Memory B cell (primary cell): ENCODE results near the gene ADD3.

Experiments
- ATAC-seq: fragments of 150-1000 bp; cut with Tn5 transposase; 2 replicates; pipeline ENCODE4 v1.10.0; 2021; ENCODE audit warnings: low read depth, mild to moderate bottlenecking, moderate library complexity
- DNase-seq, 2 donors: peaks; one replicate each; pipeline ENCODE4 v3.0.0; 2022; ENCODE audit warnings: low spot score in 2 of 2
- H3K27ac Mint-ChIP-seq: one replicate; pipeline ENCODE4 v1.8.0; 2022; ENCODE audit warnings: mild to moderate bottlenecking, moderate library complexity, mixed read lengths
- H3K27me3 Mint-ChIP-seq: one replicate; pipeline ENCODE4 v1.8.0; 2022; ENCODE audit warnings: mixed read lengths
- H3K36me3 Mint-ChIP-seq: one replicate; pipeline ENCODE4 v1.8.0; 2022; ENCODE audit warnings: mild to moderate bottlenecking, mixed read lengths
- H3K4me1 Mint-ChIP-seq: one replicate; pipeline ENCODE4 v1.8.0; 2022; ENCODE audit warnings: mixed read lengths
- H3K4me3 Mint-ChIP-seq: one replicate; pipeline ENCODE4 v1.8.0; 2022; ENCODE audit warnings: mild to moderate bottlenecking, moderate library complexity, mixed read lengths
- H3K9me3 Mint-ChIP-seq: one replicate; pipeline ENCODE4 v1.8.0; 2022; ENCODE audit warnings: mixed read lengths

Gene ADD3

DNA sequence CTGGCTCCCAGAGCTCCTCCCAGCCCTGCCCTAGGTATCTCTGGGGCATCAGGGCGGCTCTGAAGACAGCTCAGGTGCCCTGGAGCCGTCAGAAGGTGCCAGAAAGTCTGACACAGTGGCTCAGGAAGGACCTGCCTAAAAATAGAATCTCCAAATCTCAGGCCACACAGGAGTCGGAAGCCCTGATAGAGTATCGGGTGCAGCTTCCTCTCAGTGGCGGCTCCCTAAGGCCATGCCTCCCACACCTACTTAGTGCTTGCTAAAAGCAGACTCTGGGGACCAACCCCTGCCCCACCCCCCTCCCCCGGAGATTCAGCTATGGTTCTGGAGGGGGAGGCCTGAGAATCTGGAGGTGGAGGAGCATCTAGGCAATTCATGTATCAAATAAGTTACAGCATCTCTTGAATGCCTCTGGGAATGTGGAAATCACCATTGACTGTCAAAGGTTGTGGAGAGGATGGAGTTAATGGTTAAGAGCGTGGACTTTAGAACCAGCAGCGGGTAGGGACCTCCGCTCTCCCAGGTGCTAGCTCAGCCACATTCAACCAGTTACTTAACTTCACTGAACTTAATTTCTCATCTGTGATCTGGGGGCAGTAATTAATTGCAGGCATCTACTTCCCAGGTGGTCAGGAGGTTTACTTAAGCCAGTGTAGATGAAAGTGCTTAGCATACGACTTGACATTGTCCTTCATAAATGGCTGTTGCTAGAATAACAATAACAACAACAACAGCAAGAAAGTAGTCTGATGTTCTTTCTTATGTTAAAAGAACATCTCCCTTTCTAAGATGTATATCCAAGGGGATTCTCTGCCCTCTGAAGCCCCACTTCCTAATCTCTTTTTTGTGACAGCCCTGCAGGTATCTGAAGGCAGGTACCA is 161.1 kb downstream of the ADD3 start:
- Mint-ChIP-seq H3K36me3 (no peaks in the 10 kb centered on the region), H3K9me3 (no peaks in the 10 kb centered on the region), H3K4me1 (peaks cover 12% of the 10 kb centered on the region), H3K27me3 (peaks cover 27% of the 10 kb centered on the region), H3K27ac (no peak overlapping the region), H3K4me3 (no peak overlapping the region)
- ATAC-seq (no peak), DNase-seq (no peak)

DNA sequence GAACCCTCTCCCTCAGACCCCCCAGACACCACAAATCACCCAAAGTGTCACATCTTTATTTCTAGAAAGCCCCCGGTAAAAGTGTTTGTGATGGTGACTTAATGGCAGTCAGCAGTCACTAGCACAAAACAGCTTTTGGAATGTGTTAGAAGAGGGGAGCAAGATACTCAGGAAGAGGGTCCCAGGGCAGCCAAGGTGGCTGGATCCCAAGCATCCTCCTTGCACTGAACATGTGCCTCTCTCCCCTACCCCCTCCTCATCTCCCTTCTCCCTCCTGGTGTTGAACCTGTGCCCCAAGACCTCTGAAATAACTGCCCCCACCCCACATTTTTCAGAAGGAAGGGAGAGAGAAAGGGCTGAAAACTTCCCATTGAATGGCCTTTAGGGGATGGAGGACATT is 161.8 kb downstream of the ADD3 start:
- H3K4me1 Mint-ChIP-seq, result peaks cover 12% of the 10 kb centered on the region
- H3K4me3 Mint-ChIP-seq, result no peak overlapping the region
- DNase-seq, result no peak
- peaks cover 27% of the 10 kb centered on the region for H3K27me3 Mint-ChIP-seq
- no peak for ATAC-seq
- no peaks in the 10 kb centered on the region for H3K36me3 Mint-ChIP-seq
- no peaks in the 10 kb centered on the region for H3K9me3 Mint-ChIP-seq
- no peak overlapping the region for H3K27ac Mint-ChIP-seq

DNA sequence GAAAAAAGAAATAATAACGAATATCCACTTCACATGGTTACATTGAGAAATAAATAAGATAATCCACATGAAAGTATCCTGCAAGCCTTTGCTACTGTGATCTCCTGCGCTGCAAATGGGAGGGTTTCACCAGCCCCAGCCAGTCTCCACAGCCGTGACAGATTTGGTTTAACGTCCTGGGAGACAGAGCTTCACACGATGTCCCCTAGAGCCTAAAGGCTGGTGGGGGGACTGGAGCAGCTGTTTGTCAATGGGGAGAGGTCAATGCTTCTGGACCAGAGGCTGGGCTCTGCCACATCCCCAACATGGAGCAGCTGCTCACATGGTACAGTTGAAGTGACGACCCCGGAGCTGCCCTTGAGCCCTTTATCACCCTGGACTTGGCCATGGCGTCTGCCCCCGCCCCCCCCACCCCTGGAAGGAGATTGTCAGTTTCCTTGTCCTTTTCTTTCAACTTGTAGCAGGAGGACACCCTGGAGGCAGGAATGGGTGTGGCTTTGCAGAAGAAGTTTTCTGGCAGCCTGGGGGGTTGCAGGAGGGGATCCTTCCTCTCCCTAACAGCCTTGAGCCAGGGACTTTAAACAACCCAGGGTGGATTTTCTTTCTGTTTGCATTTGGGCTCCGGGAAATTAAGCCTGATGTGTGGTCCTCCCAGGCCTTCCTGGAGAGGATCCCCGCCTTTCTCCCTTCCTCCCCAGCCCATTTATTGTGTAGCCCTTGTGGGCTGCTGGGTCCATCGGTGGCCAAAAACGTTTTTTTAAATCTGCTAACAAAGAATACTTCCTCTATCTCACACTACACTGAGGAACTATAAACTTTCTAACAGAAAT is 162.6 kb downstream of the ADD3 start:
- no peak overlapping the region for H3K27ac Mint-ChIP-seq
- H3K27me3 Mint-ChIP-seq, result peaks cover 32% of the 10 kb centered on the region
- no peaks in the 10 kb centered on the region for H3K36me3 Mint-ChIP-seq
- H3K4me1 Mint-ChIP-seq, result peaks cover 12% of the 10 kb centered on the region
- H3K4me3 Mint-ChIP-seq, result no peak overlapping the region
- DNase-seq (no peak), ATAC-seq (no peak)
- no peaks in the 10 kb centered on the region for H3K9me3 Mint-ChIP-seq

DNA sequence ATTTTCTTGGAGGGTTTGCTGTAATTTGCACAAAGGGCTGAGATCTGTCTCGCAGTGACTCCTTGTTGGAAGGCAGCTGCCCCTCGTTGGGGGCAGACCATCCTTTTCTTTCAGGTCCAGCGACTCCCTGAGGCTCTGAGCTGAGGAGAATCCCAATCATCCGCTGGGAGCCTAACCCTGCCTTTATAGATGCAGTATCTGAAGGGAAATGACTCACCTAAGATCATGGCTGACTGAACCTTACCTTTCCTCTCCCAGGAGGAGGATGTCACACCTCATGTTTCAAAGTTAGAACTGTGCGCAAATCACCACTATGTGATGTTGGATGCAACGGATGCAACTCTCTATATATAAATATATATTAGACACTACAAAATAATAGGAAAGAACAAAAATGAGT is 163.2 kb downstream of the ADD3 start:
- Mint-ChIP-seq H3K27me3 (peaks cover 30% of the 10 kb centered on the region), H3K27ac (no peak overlapping the region), H3K9me3 (no peaks in the 10 kb centered on the region), H3K4me1 (peaks cover 12% of the 10 kb centered on the region), H3K36me3 (no peaks in the 10 kb centered on the region), H3K4me3 (no peak overlapping the region)
- ATAC-seq (no peak), DNase-seq (no peak)

DNA sequence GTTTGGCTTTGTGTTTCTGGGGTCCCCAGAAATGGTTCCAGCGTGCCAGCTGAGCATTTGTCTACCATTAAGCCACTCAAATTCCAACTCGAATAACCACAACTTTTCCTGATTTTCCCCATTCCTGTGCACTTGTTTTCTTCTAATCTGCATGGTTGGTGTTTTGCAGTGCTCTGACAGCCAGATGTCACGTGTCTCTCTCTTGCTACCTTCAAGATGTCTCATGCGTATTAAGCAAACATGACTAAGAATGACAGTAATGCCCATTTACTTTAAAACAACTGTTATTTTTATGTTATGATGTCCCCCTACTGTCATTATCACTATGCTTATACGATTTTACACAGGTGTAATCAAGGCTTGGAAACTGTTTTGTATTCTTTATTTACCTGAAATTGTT is 164.4 kb downstream of the ADD3 start:
- no peaks in the 10 kb centered on the region for H3K9me3 Mint-ChIP-seq
- H3K27ac Mint-ChIP-seq, result no peak overlapping the region
- H3K27me3 Mint-ChIP-seq, result peaks cover 28% of the 10 kb centered on the region
- H3K36me3 Mint-ChIP-seq, result no peaks in the 10 kb centered on the region
- ATAC-seq (no peak), DNase-seq (no peak)
- H3K4me1 Mint-ChIP-seq, result peaks cover 15% of the 10 kb centered on the region
- H3K4me3 Mint-ChIP-seq, result no peak overlapping the region

DNA sequence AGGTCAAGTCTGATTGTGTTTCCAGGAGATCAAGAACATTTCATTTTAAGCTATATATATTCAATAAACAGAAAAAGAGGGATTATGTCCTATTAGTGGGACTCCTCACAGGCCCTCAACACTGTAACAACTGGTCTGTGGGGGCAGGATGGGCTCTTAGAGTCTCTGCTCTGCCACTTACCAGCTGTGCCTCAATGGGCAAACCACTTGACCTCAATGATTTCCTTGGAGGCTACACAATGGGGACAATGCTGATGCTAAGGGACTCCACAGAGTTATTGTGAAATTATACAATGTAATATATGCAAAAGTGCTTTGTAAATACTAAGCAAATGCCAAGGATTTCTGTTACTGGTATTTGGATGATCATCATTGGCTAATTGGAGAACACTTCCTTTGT is 166.4 kb downstream of the ADD3 start:
- no peak overlapping the region for H3K4me3 Mint-ChIP-seq
- no peak overlapping the region for H3K27ac Mint-ChIP-seq
- no peaks in the 10 kb centered on the region for H3K9me3 Mint-ChIP-seq
- H3K27me3 Mint-ChIP-seq, result peaks cover 31% of the 10 kb centered on the region
- peaks cover 1% of the 10 kb centered on the region for H3K36me3 Mint-ChIP-seq
- ATAC-seq (no peak), DNase-seq (no peak)
- H3K4me1 Mint-ChIP-seq, result peaks cover 6% of the 10 kb centered on the region

DNA sequence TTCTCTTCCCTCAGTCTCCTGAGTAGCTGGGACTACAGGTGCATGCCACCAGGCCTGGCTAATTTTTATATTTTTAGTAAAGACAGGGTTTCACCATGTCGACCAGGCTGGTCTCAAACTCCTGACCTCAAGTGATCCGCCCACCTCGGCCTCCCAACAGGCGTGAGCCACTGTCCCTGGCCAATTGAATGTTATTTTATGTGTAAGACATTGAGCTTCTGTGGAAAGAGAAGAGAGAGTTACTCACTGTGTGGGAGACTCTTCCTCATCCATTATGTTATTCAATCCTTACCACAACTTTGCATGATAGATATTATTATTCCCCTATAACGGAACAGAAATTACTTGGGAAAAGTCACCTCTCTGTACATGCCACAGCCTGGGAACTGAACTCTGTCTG is 167.0 kb downstream of the ADD3 start:
- Mint-ChIP-seq H3K36me3 (peaks cover 1% of the 10 kb centered on the region), H3K4me3 (no peak overlapping the region), H3K4me1 (peaks cover 5% of the 10 kb centered on the region), H3K27me3 (peaks cover 33% of the 10 kb centered on the region), H3K27ac (no peak overlapping the region), H3K9me3 (no peaks in the 10 kb centered on the region)
- DNase-seq (no peak), ATAC-seq (no peak)

DNA sequence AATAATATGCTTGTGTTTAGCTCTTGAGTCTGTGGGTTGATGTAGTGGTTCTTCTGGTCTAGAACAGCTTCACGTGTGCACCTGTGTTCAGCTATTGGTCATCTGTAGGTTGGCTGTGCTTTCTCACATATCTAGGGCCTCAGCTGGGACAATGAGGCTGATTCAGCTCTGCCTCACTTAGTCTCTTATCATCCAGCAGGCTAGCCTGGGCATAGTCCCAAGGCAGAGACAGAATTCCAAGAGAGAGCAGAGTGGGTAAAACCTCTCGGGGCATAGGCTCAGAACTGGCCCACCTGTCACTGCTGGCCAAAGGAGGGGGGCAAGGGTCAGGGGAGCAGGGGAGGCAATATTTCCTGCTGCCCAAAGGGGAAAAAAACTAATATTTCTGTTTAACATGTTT is 167.6 kb downstream of the ADD3 start:
- Mint-ChIP-seq H3K4me3 (no peak overlapping the region), H3K9me3 (no peaks in the 10 kb centered on the region), H3K36me3 (peaks cover 1% of the 10 kb centered on the region), H3K27ac (no peak overlapping the region), H3K27me3 (peaks cover 33% of the 10 kb centered on the region), H3K4me1 (peaks cover 5% of the 10 kb centered on the region)
- ATAC-seq, result no peak
- DNase-seq, result no peak

DNA sequence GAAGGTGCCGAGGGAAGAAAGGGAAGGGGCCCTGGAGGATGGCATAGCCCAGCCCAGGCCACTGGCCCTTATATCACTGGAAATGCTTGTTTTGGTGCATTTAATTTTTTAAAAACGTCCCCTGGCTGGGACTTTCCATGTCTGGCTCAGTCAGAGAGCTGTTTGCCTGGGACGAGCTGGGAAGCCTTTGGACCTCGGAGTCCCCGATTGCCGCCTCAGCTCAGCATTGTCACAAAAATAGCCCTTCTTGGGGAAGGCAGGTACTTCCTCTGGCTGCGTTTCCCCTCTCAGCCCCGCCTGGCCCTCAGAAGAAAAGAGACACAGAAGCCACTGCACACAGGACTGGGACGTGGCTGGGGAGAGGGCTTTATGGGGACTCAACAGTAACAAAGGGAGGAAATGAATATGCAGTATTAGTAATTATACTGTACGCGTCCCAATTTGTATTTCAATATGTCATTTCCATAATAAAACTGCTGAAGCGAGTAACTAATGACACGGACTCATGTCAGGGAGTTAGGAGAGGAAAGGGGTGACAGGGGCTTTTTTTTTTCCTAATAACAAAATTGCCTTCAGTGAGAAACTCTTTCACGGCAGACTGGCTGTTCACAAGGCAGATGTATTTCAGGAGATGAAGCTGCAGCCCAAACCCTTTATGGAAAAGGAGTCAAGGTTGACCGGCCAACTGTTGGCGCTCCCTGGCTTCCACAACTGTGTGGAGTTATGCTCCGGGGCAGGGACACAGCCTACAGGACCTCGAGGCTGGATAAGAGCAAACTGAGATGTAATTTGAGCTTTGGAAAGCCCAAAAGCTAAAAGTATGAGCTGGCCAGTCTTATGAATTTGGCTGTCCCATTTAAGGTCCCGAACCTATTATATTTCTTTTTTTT is 168.6 kb downstream of the ADD3 start:
- H3K4me1 Mint-ChIP-seq, result peaks cover 3% of the 10 kb centered on the region

DNA sequence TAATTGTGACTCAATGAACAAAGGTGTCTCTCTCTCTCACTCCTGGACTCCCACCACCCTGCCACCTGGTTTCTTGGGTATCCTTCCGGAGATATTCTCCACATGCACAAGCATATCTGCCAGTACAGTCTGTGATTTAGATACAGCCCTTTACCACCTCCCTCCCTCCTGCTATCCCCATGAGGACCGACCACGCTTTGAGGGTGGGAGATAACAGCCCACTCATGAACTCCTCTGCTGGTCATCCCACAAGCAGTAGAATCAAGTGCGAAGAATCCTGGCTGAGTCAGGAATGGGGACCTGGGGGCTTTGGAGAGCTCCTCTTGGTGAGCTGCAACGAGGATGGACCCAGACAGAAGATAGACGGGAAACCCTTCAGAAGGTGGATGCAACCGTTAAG is 171.4 kb downstream of the ADD3 start:
- Mint-ChIP-seq H3K4me3 (no peak overlapping the region), H3K9me3 (no peaks in the 10 kb centered on the region), H3K27me3 (peaks cover 22% of the 10 kb centered on the region), H3K36me3 (peaks cover 1% of the 10 kb centered on the region), H3K27ac (no peak overlapping the region), H3K4me1 (peaks cover 3% of the 10 kb centered on the region)
- DNase-seq (no peak), ATAC-seq (no peak)

More for the DNA sequence above, 168.6 kb downstream of the ADD3 start:
- H3K4me3 Mint-ChIP-seq, result no peak overlapping the region
- peaks cover 29% of the 10 kb centered on the region for H3K27me3 Mint-ChIP-seq
- H3K9me3 Mint-ChIP-seq, result no peaks in the 10 kb centered on the region
- ATAC-seq (no peak), DNase-seq (no peak)
- no peak overlapping the region for H3K27ac Mint-ChIP-seq
- peaks cover 1% of the 10 kb centered on the region for H3K36me3 Mint-ChIP-seq

DNA sequence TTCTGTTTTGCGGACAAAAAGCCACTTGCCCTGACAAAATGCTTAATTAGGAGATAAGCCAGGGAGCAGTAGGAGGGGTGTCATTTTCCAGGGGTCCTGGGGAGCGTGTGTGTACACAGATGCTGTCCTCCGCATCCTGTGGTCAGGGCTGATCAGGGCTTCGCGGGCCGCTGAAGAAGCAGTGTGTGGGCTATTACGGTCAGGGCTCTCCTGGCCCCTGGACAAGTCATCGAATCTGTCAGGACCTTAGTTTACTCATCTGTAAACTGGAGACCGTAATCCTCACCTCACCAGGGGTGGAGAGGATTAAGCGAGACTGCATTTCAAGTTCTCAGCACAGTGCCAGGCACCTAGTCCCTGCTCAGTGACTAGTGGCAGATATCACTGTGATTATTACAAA is 173.7 kb downstream of the ADD3 start:
- H3K27me3 Mint-ChIP-seq, result peaks cover 16% of the 10 kb centered on the region
- no peak for DNase-seq
- no peak overlapping the region for H3K4me3 Mint-ChIP-seq
- ATAC-seq, result no peak
- H3K4me1 Mint-ChIP-seq, result no peaks in the 10 kb centered on the region
- no peaks in the 10 kb centered on the region for H3K9me3 Mint-ChIP-seq
- H3K36me3 Mint-ChIP-seq, result peaks cover 1% of the 10 kb centered on the region
- H3K27ac Mint-ChIP-seq, result no peak overlapping the region

DNA sequence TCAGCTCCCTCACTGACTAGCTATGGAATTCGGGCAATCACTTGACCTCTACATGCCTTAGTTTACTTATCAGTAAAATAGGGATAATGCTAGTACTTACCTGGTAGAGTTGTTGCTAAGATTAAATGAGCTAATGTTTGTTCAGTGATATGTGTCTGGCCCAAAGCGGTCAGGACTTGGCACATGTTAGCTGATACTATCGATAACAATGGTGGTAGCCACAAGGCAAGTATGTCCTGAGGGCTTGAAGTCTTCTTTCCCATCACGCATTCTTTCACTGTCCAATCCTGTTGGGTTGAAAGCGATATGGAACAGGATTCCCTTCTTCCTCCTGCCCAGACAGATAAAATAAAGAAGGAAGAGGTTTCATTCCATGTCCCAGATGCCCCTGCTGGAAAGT is 174.1 kb downstream of the ADD3 start:
- no peaks in the 10 kb centered on the region for H3K9me3 Mint-ChIP-seq
- H3K4me3 Mint-ChIP-seq, result no peak overlapping the region
- H3K4me1 Mint-ChIP-seq, result no peaks in the 10 kb centered on the region
- no peak for DNase-seq
- H3K36me3 Mint-ChIP-seq, result peaks cover 1% of the 10 kb centered on the region
- peaks cover 16% of the 10 kb centered on the region for H3K27me3 Mint-ChIP-seq
- no peak for ATAC-seq
- H3K27ac Mint-ChIP-seq, result no peak overlapping the region

DNA sequence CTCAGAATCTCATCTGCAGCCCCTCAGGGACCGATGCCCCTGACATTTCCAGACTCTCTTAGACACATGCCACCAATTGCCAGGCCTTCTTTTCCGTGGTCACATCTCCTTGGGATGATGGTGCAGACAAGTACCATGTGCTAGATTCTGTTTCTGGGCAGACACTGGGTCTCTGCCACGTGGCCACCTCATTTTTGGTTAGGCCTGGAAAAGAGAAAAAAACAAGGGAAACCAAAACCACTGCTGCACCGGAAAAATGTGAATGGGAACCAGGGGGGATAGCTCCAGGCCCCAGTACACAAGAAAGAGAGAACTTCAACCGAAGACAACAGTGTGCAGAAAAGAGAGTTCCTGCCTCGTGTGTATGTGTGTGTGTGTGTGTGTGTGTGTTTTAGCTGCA is 176.6 kb downstream of the ADD3 start:
- DNase-seq, result no peak
- ATAC-seq, result no peak
- no peak overlapping the region for H3K4me3 Mint-ChIP-seq
- peaks cover 6% of the 10 kb centered on the region for H3K27me3 Mint-ChIP-seq
- no peaks in the 10 kb centered on the region for H3K9me3 Mint-ChIP-seq
- no peaks in the 10 kb centered on the region for H3K4me1 Mint-ChIP-seq
- H3K27ac Mint-ChIP-seq, result no peak overlapping the region
- no peaks in the 10 kb centered on the region for H3K36me3 Mint-ChIP-seq
